Subcutaneous abdominal adipose tissue (tissue), 5 donors: ENCODE results near the gene PTER.

Experiments
- H3K27ac ChIP-seq: one replicate; pipeline ENCODE4 v1.7.0; 2013; ENCODE audit warnings: low read depth, mild to moderate bottlenecking, inconsistent platforms, low read length, moderate library complexity
- H3K27me3 ChIP-seq, 5 donors: one replicate each; pipeline ENCODE4 v1.7.0; 2013; ENCODE audit warnings: low read length in 5 of 5, inconsistent platforms in 1 of 5; ENCODE audit not compliant: control insufficient read depth in 5 of 5, insufficient read depth in 4 of 5
- H3K36me3 ChIP-seq, 5 donors: one replicate each; pipeline ENCODE4 v1.7.0; 2013; ENCODE audit warnings: low read length in 5 of 5; ENCODE audit not compliant: control insufficient read depth in 5 of 5, insufficient read depth in 5 of 5
- H3K4me1 ChIP-seq, 5 donors: one replicate each; pipeline ENCODE4 v1.7.0; 2013; ENCODE audit warnings: low read length in 5 of 5, mild to moderate bottlenecking in 3 of 5, moderate library complexity in 1 of 5; ENCODE audit not compliant: control insufficient read depth in 5 of 5, insufficient read depth in 5 of 5
- H3K4me3 ChIP-seq, 5 donors: one replicate each; pipeline ENCODE4 v1.7.0; 2013; ENCODE audit warnings: low read length in 5 of 5, low read depth in 1 of 5
- H3K9ac ChIP-seq, 5 donors: one replicate each; pipeline ENCODE4 v1.7.0; 2013; ENCODE audit warnings: low read length in 5 of 5, mild to moderate bottlenecking in 4 of 5, moderate library complexity in 3 of 5
- H3K9me3 ChIP-seq, 5 donors: one replicate each; pipeline ENCODE4 v1.7.0; 2013; ENCODE audit warnings: low read length in 5 of 5; ENCODE audit not compliant: control insufficient read depth in 5 of 5
- donor health status: healthy.
- donor health status: healthy.
- donor health status: healthy.
- donor health status: healthy.
- donor health status: healthy.

Gene PTER

GRCh38 chr10:16437540-16437894 is 707 bp downstream of the PTER start:
- Histone ChIP-seq H3K9me3 (no peaks in the 10 kb centered on the region), H3K4me1 (peaks cover 2 to 45% (median 37%) of the 10 kb centered on the region in 5 donors), H3K27me3 (no peaks in the 10 kb centered on the region), H3K27ac (peak overlapping the region; percentile 62), H3K9ac (peak overlapping the region in 2 of 5 donors; percentile 67 to 78), H3K36me3 (peaks cover 0 to 6% (median 0%) of the 10 kb centered on the region in 5 donors), H3K4me3 (peak overlapping the region; percentile 60 to 85 (median 82))

- no peaks in the 10 kb centered on the region for H3K27me3 ChIP-seq
- H3K4me3 ChIP-seq = no peak overlapping the region
- H3K9ac ChIP-seq = peak overlapping the region in 1 of 5 donors; percentile 64
- no peak overlapping the region for H3K27ac ChIP-seq
- peaks cover 2 to 45% (median 37%) of the 10 kb centered on the region in 5 donors for H3K4me1 ChIP-seq
- H3K36me3 ChIP-seq = peaks cover 0 to 6% (median 2%) of the 10 kb centered on the region in 5 donors
- H3K9me3 ChIP-seq = no peaks in the 10 kb centered on the region
These were observed 2.5 kb downstream of the PTER start for GRCh38 chr10:16439295-16439694.

- Histone ChIP-seq H3K4me1 (peaks cover 2 to 48% (median 37%) of the 10 kb centered on the region in 5 donors), H3K36me3 (peaks cover 0 to 7% (median 2%) of the 10 kb centered on the region in 5 donors), H3K9ac (no peak overlapping the region), H3K27ac (no peak overlapping the region), H3K9me3 (no peaks in the 10 kb centered on the region), H3K4me3 (no peak overlapping the region), H3K27me3 (no peaks in the 10 kb centered on the region)
These were observed 3.8 kb downstream of the PTER start for GRCh38 chr10:16440396-16441133.

GRCh38 chr10:16441173-16441840 is 4.5 kb downstream of the PTER start:
- Histone ChIP-seq H3K9ac (peak overlapping the region in 1 of 5 donors; percentile 13), H3K4me1 (peaks cover 2 to 49% (median 34%) of the 10 kb centered on the region in 5 donors), H3K4me3 (no peak overlapping the region), H3K27me3 (no peaks in the 10 kb centered on the region), H3K27ac (no peak overlapping the region), H3K36me3 (peaks cover 0 to 7% (median 2%) of the 10 kb centered on the region in 5 donors), H3K9me3 (no peaks in the 10 kb centered on the region)

- Histone ChIP-seq H3K4me3 (no peak overlapping the region), H3K36me3 (peaks cover 0 to 11% (median 2%) of the 10 kb centered on the region in 5 donors), H3K4me1 (peaks cover 2 to 35% (median 18%) of the 10 kb centered on the region in 5 donors), H3K27ac (no peak overlapping the region), H3K27me3 (no peaks in the 10 kb centered on the region), H3K9ac (no peak overlapping the region), H3K9me3 (no peaks in the 10 kb centered on the region)
These were observed 6.1 kb downstream of the PTER start for GRCh38 chr10:16442914-16443313.

- H3K4me1 ChIP-seq = peaks cover 0 to 17% (median 6%) of the 10 kb centered on the region in 5 donors
- peaks cover 0 to 13% (median 2%) of the 10 kb centered on the region in 5 donors for H3K36me3 ChIP-seq
- H3K4me3 ChIP-seq = no peak overlapping the region
- no peaks in the 10 kb centered on the region for H3K9me3 ChIP-seq
- no peak overlapping the region for H3K9ac ChIP-seq
- H3K27ac ChIP-seq = no peak overlapping the region
- no peaks in the 10 kb centered on the region for H3K27me3 ChIP-seq
These were observed 9.1 kb downstream of the PTER start for GRCh38 chr10:16445770-16446469.

- H3K9ac ChIP-seq = no peak overlapping the region
- H3K4me1 ChIP-seq = peaks cover 0 to 13% (median 0%) of the 10 kb centered on the region in 5 donors
- no peaks in the 10 kb centered on the region for H3K9me3 ChIP-seq
- peaks cover 0 to 9% (median 0%) of the 10 kb centered on the region in 5 donors for H3K36me3 ChIP-seq
- H3K27me3 ChIP-seq = no peaks in the 10 kb centered on the region
- H3K27ac ChIP-seq = no peak overlapping the region
- no peak overlapping the region for H3K4me3 ChIP-seq
These were observed 12.6 kb downstream of the PTER start for GRCh38 chr10:16449454-16449853.

- no peaks in the 10 kb centered on the region for H3K9me3 ChIP-seq
- H3K4me1 ChIP-seq = no peaks in the 10 kb centered on the region
- no peak overlapping the region for H3K4me3 ChIP-seq
- no peaks in the 10 kb centered on the region for H3K36me3 ChIP-seq
- no peak overlapping the region for H3K9ac ChIP-seq
- H3K27ac ChIP-seq = no peak overlapping the region
- H3K27me3 ChIP-seq = no peaks in the 10 kb centered on the region
These were observed 21.6 kb downstream of the PTER start for GRCh38 chr10:16458166-16458955.

- H3K4me3 ChIP-seq = no peak overlapping the region
- no peak overlapping the region for H3K9ac ChIP-seq
- no peaks in the 10 kb centered on the region for H3K27me3 ChIP-seq
- peaks cover 0 to 1% (median 0%) of the 10 kb centered on the region in 5 donors for H3K36me3 ChIP-seq
- H3K27ac ChIP-seq = no peak overlapping the region
- no peaks in the 10 kb centered on the region for H3K9me3 ChIP-seq
- H3K4me1 ChIP-seq = no peaks in the 10 kb centered on the region
These were observed 22.7 kb downstream of the PTER start for GRCh38 chr10:16459423-16459939.
